PC-9 (cell line): ENCODE measurements around the gene TCP11L1. TPM values are rescaled to one million over a fixed set of nuclear protein-coding genes. Genes with fewer than 3 reads are reported as not detected.
A peak's percentile ranks its signal among the peaks of the same experiment; 100 is the strongest.

ENCODE experiments used
- BruUV-seq: library from RNA; stranded (reverse); fragments of 400-500 nt; replicated peaks from 2 replicates; lab custom pipeline; 2021; lab: Mats Ljungman, UMichigan
- CTCF ChIA-PET: fragments of 300-600 bp; sonication (Branson Sonifier 250); formaldehyde crosslinking; loops from one replicate; lab custom pipeline; 2022; ENCODE audit warnings: antibody characterized with exemption; lab: Charles Lee
- POLR2A ChIA-PET: fragments of 300-600 bp; sonication (Branson Sonifier 250); formaldehyde crosslinking; loops from one replicate; lab custom pipeline; 2022; ENCODE audit warnings: antibody characterized with exemption; ENCODE audit not compliant: unreplicated experiment; lab: Charles Lee
- DNase-seq, 2 experiments: peaks; one replicate each; pipeline versions ENCODE4 v3.0.0 to v3.0.0-alpha.2; 2015 to 2022; ENCODE audit warnings: mixed read lengths in 1 of 2
- H2AFZ ChIP-seq: fragments of 200-600 bp; sonication (generic); 2 replicates; pipeline ENCODE4 v1.8.1; 2017; ENCODE audit warnings: antibody characterized with exemption
- H3F3A ChIP-seq: fragments of 200-600 bp; sonication (generic); 2 replicates; pipeline ENCODE4 v1.8.1; 2017; ENCODE audit warnings: antibody characterized with exemption, mild to moderate bottlenecking, low read depth; ENCODE audit not compliant: insufficient read depth
- H3K27ac ChIP-seq: fragments of 200-600 bp; sonication (generic); 2 replicates; pipeline ENCODE4 v1.6.1; 2016; ENCODE audit warnings: mixed run types
- H3K27me3 ChIP-seq: fragments of 200-600 bp; sonication (generic); 2 replicates; pipeline ENCODE4 v1.6.1; 2016; ENCODE audit warnings: low read depth, mixed run types; ENCODE audit not compliant: insufficient read depth
- H3K36me3 ChIP-seq: fragments of 200-600 bp; sonication (generic); 2 replicates; pipeline ENCODE4 v1.6.1; 2016; ENCODE audit warnings: low read depth, mixed run types
- H3K4me1 ChIP-seq: fragments of 200-600 bp; sonication (generic); replicated peaks from 2 replicates; pipeline ENCODE4 v1.6.1; 2016; ENCODE audit warnings: mixed run types; ENCODE audit not compliant: insufficient read depth
- H3K4me2 ChIP-seq: fragments of 200-600 bp; sonication (generic); 2 replicates; pipeline ENCODE4 v1.6.1; 2017; ENCODE audit warnings: mixed run types
- H3K4me3 ChIP-seq: fragments of 200-600 bp; sonication (generic); 2 replicates; pipeline ENCODE4 v1.6.1; 2016; ENCODE audit warnings: mixed run types
- H3K79me2 ChIP-seq: fragments of 200-600 bp; sonication (generic); 2 replicates; pipeline ENCODE4 v1.6.1; 2017; ENCODE audit warnings: low read depth, mixed run types
- H3K9me2 ChIP-seq: fragments of 200-600 bp; sonication (generic); 2 replicates; pipeline ENCODE4 v1.8.1; 2017; ENCODE audit warnings: mild to moderate bottlenecking; ENCODE audit not compliant: insufficient read depth
- H3K9me3 ChIP-seq: fragments of 200-600 bp; sonication (generic); 2 replicates; pipeline ENCODE4 v1.8.1; 2016; ENCODE audit warnings: low read depth; ENCODE audit not compliant: insufficient read depth
- H4K20me1 ChIP-seq: fragments of 200-600 bp; sonication (generic); 2 replicates; pipeline ENCODE4 v1.8.1; 2017; ENCODE audit not compliant: insufficient read depth
- EZH2 ChIP-seq: fragments of 200-600 bp; sonication (generic); IDR thresholded peaks from 2 replicates; pipeline ENCODE4 v1.8.0; 2017; ENCODE audit warnings: antibody characterized with exemption, low read depth
- intact Hi-C: fragments of 100-400 bp; cut with micrococcal nuclease; formaldehyde crosslinking; loops from one replicate; pipeline ENCODE4 v1.10.0; 2022; ENCODE audit not compliant: unreplicated experiment
- total RNA-seq: library from RNA; stranded (reverse); gene quantifications from 2 replicates; pipeline ENCODE4 v1.2.3, GENCODE V29; 2021
- TF ChIP-seq, protein P1 (sequence below): fragments of 200-600 bp; sonication (generic); conservative IDR thresholded peaks from 2 replicates; pipeline ENCODE4 v1.6.1; 2017; ENCODE audit warnings: mixed run types, antibody characterized with exemption, mild to moderate bottlenecking, moderate library complexity

Gene TCP11L1
- total RNA-seq, 1 experiment from 2014 or later = 8.1 TPM

DNA sequence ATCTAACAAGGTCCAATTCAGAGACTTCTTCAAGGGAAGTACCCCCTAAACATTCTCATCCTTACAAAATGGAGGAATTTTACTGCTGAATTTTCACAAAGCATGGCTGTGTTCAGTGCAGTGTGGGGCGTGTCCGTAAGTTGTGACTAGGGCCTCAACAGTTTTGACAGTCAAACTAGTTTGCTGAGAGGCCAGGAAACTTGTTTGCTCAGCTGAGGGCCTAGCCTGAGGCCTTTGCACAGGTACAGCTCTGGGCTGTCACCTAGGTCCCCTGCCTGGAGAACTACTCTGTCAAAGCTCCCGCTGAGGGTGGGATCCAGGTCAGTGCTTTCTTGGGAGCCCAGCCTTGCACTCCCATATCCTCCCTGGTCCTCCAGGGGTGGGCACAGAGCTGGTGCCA, 27.9 kb downstream of the TCP11L1 start:
- H4K20me1 ChIP-seq = no peaks in the 10 kb centered on the region
- CTCF ChIA-PET = interaction anchor here (0.6 kb wide), 1 partner anchor 38 kb away, joined by 3 read pairs; no protein-coding TSS in a partner anchor
- no peak overlapping the region for H3K4me3 ChIP-seq
- TF ChIP-seq, protein P1, sequence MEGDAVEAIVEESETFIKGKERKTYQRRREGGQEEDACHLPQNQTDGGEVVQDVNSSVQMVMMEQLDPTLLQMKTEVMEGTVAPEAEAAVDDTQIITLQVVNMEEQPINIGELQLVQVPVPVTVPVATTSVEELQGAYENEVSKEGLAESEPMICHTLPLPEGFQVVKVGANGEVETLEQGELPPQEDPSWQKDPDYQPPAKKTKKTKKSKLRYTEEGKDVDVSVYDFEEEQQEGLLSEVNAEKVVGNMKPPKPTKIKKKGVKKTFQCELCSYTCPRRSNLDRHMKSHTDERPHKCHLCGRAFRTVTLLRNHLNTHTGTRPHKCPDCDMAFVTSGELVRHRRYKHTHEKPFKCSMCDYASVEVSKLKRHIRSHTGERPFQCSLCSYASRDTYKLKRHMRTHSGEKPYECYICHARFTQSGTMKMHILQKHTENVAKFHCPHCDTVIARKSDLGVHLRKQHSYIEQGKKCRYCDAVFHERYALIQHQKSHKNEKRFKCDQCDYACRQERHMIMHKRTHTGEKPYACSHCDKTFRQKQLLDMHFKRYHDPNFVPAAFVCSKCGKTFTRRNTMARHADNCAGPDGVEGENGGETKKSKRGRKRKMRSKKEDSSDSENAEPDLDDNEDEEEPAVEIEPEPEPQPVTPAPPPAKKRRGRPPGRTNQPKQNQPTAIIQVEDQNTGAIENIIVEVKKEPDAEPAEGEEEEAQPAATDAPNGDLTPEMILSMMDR = no peak
- TF ChIP-seq EZH2 = no peak
- POLR2A ChIA-PET = no interaction called here
- no peaks in the 10 kb centered on the region for H3K4me1 ChIP-seq
- DNase-seq = peak in 1 of 2 experiments; percentile 42
- no peaks in the 10 kb centered on the region for H3K9me3 ChIP-seq
- no TSS peak for BruUV-seq
- H3K27ac ChIP-seq = no peak overlapping the region
- H3K27me3 ChIP-seq = no peaks in the 10 kb centered on the region
- no peak overlapping the region for H3K4me2 ChIP-seq
- no peaks in the 10 kb centered on the region for H3K9me2 ChIP-seq
- no peak overlapping the region for H2AFZ ChIP-seq
- no peaks in the 10 kb centered on the region for H3K36me3 ChIP-seq
- no peaks in the 10 kb centered on the region for H3K79me2 ChIP-seq
- intact Hi-C loops = loop anchor here (5.0 to 10.0 kb wide), 3 partner anchors 90 to 760 kb away; partner anchors contain the start of gene QSER1
- no peaks in the 10 kb centered on the region for H3F3A ChIP-seq

DNA sequence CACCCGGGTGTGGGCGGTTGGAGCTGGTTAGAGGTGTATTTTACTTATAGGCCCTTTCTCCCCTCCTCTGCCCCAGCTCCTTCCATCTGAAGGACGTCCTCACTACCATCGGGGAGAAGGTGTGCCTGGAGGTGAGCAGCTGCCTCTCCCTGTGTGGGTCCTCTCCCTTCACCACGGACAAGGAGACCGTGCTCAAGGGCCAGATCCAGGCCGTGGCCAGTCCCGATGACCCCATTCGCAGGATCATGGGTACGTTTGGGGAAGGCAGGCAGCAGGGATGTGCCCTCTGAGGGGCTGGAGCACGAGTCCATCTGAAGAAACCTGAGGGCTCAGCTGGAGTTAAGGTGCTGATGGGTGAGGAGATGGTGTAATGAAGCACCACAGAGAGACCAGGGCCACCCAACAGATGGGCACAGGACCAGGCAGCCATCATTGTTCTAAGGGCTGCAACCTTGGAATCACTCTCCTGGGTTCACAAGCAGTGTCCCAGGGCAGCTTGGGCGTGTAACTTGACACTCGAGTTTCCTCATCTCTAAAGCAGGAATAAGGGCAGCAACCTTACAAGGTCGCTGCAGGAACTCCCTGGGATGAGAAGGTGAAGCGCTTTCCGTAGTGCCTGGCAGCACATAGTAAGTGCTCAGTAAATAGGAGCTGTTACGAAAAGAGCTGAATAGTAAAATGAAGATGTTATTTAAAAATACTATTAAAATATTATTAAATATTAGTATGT, 29.4 kb downstream of the TCP11L1 start:
- Histone ChIP-seq H3K9me2 (no peaks in the 10 kb centered on the region), H4K20me1 (no peaks in the 10 kb centered on the region), H3K4me2 (no peak overlapping the region), H3K27me3 (no peaks in the 10 kb centered on the region), H3K27ac (no peak overlapping the region), H2AFZ (no peak overlapping the region), H3K79me2 (no peaks in the 10 kb centered on the region), H3K4me1 (no peaks in the 10 kb centered on the region), H3K36me3 (no peaks in the 10 kb centered on the region), H3K4me3 (no peak overlapping the region), H3F3A (no peaks in the 10 kb centered on the region), H3K9me3 (no peaks in the 10 kb centered on the region)
- POLR2A ChIA-PET = no interaction called here
- TF ChIP-seq, protein P1 = no peak
- TF ChIP-seq EZH2 = no peak
- CTCF ChIA-PET = interaction anchor here (0.6 kb wide), 1 partner anchor 76 kb away, joined by 4 read pairs; no protein-coding TSS in a partner anchor
- no peak for DNase-seq
- intact Hi-C loops = loop anchor here (5.0 to 10.0 kb wide), 3 partner anchors 91 to 759 kb away; partner anchors contain the start of gene QSER1
- no TSS peak for BruUV-seq

GRCh38 chr11:33072465-33072864, 33.1 kb downstream of the TCP11L1 start:
- H4K20me1 ChIP-seq = no peaks in the 10 kb centered on the region; the same call in 1 of the 2 replicates
- no peaks in the 10 kb centered on the region for H3K9me2 ChIP-seq
- H3K4me2 ChIP-seq = no peak overlapping the region
- H3K79me2 ChIP-seq = no peaks in the 10 kb centered on the region
- no TSS peak for BruUV-seq
- H3K27me3 ChIP-seq = no peaks in the 10 kb centered on the region
- H3F3A ChIP-seq = no peaks in the 10 kb centered on the region
- no peaks in the 10 kb centered on the region for H3K9me3 ChIP-seq
- H2AFZ ChIP-seq = no peak overlapping the region
- no peaks in the 10 kb centered on the region for H3K4me1 ChIP-seq
- H3K4me3 ChIP-seq = no peak overlapping the region
- H3K36me3 ChIP-seq = no peaks in the 10 kb centered on the region
- POLR2A ChIA-PET = no interaction called here
- no peak for TF ChIP-seq EZH2
- TF ChIP-seq, protein P1 = no peak
- CTCF ChIA-PET = interaction anchor here (0.6 kb wide), 1 partner anchor 117 kb away, joined by 3 read pairs; no protein-coding TSS in a partner anchor
- no peak overlapping the region for H3K27ac ChIP-seq
- intact Hi-C loops = no loop called here
- no peak for DNase-seq
